Heart left ventricle (tissue), 13 donors: ENCODE results near the gene RSL24D1.

Experiments
- POLR2A ChIP-seq, 2 donors: fragments of 450-650 bp; IDR thresholded peaks; one replicate each; pipeline ENCODE4 v1.6.1; 2017; ENCODE audit warnings: antibody characterized with exemption in 2 of 2, mild to moderate bottlenecking in 2 of 2, moderate library complexity in 2 of 2
- TF ChIP-seq, protein P1 (sequence below), 12 donors: fragments of 200-600 bp; sonication (generic) in 4 of 12; IDR thresholded peaks; one replicate each; pipeline versions ENCODE4 v1.5.0 to v1.8.0; 2018 to 2022; ENCODE audit warnings: antibody characterized with exemption in 12 of 12, mild to moderate bottlenecking in 5 of 12
- donor health status: ischemic (EF 13 %, LVEDD 7.1; RV severe dilation, severe dysfunction).
- donor health status: DM: no; HTN: yes; CAD: no.
- donor health status: DM: no; HTN: no; CAD: no.
- donor health status: ischemic (EF 25% LVEDD 6.9; RV normal size, moderate dysfunction).
- donor health status: ischemic (EF 25% LVEDD 5.7; RV mildly dilated, moderate dysfunction).
- donor health status: ischemic (EF 35%, LVEDD 5.7; RV mildly dilated, moderate dysfunction).
- donor health status: nonischemic (EF 11% LVEDD 7.7; RV severe dilation, severe dysfunction).
- donor health status: DM: yes; HTN: yes; CAD: no.
- donor health status: PGD.
- donor health status: ischemic (EF 29% LVEDD 5.4; RV normal size, mild dysfunction).
- donor health status: nonischemic (EF 23%, LVEDD 6.1; RV moderate dilation, normal function).

DNA sequence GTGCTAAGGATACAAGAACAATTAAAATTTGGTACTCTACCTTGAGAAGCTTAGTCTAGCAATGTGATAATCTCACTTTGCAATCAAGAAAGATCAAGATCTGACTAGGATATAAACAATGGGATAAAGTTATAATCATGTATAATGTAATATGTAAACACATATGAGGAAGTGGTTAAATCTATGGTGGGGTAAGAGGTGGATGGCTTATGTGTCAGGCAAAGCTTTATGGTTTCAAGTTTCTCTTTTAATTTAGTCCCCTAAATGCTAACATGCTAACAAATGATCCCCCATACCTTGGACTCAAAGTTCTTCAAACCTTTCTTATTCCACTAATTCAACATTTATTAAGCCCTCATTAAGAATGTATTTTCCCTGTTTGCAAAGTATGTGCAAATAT is 2.5 kb downstream of the RSL24D1 start:
- TF ChIP-seq, protein P1, sequence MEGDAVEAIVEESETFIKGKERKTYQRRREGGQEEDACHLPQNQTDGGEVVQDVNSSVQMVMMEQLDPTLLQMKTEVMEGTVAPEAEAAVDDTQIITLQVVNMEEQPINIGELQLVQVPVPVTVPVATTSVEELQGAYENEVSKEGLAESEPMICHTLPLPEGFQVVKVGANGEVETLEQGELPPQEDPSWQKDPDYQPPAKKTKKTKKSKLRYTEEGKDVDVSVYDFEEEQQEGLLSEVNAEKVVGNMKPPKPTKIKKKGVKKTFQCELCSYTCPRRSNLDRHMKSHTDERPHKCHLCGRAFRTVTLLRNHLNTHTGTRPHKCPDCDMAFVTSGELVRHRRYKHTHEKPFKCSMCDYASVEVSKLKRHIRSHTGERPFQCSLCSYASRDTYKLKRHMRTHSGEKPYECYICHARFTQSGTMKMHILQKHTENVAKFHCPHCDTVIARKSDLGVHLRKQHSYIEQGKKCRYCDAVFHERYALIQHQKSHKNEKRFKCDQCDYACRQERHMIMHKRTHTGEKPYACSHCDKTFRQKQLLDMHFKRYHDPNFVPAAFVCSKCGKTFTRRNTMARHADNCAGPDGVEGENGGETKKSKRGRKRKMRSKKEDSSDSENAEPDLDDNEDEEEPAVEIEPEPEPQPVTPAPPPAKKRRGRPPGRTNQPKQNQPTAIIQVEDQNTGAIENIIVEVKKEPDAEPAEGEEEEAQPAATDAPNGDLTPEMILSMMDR (IDR thresholded peaks at IDR 0.05) = no peak
- no peak for TF ChIP-seq POLR2A (IDR thresholded peaks at IDR 0.05)
